ENCODE measurements around the gene PHACTR1.

Gene PHACTR1

GRCh38 chr6:13071550-13072345, 355.2 kb downstream of the PHACTR1 start:
- no peak for DNase-seq (ENCODE audit: low read depth in 2 of 2)

GRCh38 chr6:13072686-13073347, 356.2 kb downstream of the PHACTR1 start:
- no peak for DNase-seq (ENCODE audit: low read depth in 2 of 2)

- DNase-seq (ENCODE audit: low read depth in 2 of 2): no peak
Measured at GRCh38 chr6:13074415-13075140, 358.0 kb downstream of the PHACTR1 start.

- DNase-seq (ENCODE audit: low read depth in 2 of 2): no peak
Measured at GRCh38 chr6:13075141-13075845, 358.7 kb downstream of the PHACTR1 start.

GRCh38 chr6:13076575-13076974, 360.0 kb downstream of the PHACTR1 start:
- DNase-seq (ENCODE audit: low read depth in 2 of 2): no peak

- no peak for DNase-seq (ENCODE audit: low read depth in 2 of 2)
Measured at GRCh38 chr6:13077117-13077516, 360.6 kb downstream of the PHACTR1 start.

DNA sequence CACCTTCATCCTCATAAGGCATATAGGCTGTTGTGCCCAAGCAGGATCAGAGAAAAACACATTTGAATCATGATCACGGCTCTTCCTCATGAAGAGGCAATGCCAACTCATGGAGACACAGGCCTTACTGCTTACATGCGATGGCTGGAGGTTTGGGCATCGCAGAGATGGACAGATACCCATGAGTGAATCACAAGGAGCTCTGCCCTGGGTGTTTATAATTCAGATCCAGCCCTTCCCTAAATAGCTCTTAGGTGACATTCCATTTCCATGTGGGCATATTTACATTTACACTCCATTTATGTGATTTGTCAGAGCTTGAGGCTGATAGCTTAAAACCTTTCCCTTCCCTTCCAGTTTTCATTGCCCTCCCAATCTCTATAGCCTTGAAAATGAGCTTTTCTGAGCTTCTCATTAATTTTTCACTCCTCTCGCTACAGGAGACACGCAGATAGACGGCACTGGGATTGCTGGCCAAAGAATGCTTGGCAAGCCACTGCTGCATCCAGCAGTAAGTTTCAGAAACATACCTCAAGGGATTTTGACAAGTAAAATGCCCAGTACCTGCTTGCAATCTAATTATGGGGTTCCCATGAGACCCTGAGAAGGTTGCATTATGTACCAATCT, 362.6 kb downstream of the PHACTR1 start:
- DNase-seq (ENCODE audit: low read depth in 2 of 2): no peak

DNA sequence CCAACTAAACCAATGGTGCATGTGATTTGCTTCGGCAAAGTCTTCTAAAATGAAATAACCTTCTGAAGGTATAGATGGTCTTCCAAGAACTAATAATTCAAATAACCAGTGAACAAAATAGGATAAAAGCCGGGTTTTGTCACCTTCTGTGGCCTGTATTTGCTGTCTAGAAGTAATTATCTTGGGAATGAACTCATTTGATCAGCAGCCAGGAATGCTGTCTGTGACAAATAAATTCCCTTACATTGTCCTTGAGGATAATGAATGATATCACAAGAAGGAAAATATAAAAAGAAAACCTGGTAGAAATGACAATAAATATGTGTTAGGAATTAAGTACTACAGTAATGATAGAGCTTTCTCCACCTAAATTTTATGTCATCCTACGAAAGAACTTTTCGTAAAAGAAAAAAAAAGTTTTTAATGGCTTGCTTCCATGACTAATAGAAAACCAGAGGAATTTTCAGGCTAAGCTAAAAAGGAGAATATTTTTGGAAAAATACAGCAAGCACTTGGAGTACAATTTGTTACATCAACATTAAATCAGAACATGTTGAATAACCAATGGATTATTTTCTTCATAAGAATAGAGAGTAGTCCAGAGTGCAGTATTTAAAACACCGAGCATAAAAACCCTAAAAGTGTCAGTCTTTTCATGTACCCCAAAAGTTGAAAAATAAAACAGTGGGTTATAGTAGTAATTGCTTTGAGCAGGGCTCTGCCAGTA, 364.1 kb downstream of the PHACTR1 start:
- DNase-seq (ENCODE audit: low read depth in 2 of 2): no peak

GRCh38 chr6:13081189-13081563, 364.6 kb downstream of the PHACTR1 start:
- DNase-seq (ENCODE audit: low read depth in 2 of 2): no peak

DNA sequence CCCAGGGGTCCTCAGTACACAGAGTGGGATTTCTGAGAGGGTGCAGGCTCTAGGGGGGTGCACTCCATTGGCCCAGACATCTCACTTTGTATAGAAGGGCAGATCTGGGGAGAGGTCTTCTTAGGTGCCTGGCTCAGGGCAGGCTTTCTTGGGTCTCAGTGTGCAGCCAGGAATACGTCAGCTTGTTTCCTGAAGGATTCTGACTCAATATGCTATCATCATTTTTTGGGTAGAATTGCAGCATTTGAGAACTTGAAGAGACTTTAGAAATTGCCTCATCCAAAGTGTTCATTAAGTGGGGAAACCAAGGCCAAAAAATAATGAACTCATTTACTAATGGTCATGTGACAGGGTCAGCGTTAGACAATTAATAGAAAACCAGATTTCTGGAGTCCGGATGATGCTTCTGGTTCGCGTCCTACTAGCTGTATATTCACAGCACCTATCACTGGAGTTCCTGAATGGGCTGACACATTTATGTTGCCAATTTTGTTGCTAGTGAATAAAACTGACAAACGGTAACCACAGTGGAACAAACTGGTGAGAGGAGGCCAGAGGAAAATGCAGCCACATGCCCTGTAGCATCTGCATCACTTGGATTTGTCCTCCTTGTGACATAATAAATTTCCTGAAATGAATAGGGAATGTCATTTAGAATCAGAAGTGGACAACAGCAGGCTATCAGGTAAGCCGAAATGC, 372.9 kb downstream of the PHACTR1 start:
- no peak for DNase-seq (ENCODE audit: low read depth in 2 of 2)

- no peak for DNase-seq (ENCODE audit: low read depth in 2 of 2)
Measured at GRCh38 chr6:13091192-13091591, 374.6 kb downstream of the PHACTR1 start.

GRCh38 chr6:13094781-13095425, 378.3 kb downstream of the PHACTR1 start:
- DNase-seq (ENCODE audit: low read depth in 2 of 2): no peak

DNA sequence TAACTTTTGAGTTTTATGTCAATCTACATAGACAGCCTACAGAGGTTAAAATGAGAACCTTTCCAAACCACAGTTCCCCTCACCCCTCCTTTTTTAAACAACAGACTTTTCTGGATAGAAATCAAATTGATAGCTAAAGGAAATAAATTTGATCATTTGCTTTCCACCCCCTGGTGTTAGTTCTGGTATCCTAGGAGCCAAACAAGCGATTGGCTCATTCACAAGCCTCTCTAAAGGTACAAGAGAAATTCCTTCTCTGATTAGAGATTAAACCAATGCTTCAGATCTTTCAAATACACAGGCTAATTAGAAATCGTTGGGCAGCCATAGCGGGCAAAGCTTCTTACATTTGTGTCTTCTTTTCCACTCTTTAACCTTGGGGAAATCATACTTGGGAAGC, 379.5 kb downstream of the PHACTR1 start:
- DNase-seq (ENCODE audit: low read depth in 2 of 2): no peak

- DNase-seq (ENCODE audit: low read depth in 2 of 2): no peak
Measured at GRCh38 chr6:13097454-13097853, 380.9 kb downstream of the PHACTR1 start.

DNA sequence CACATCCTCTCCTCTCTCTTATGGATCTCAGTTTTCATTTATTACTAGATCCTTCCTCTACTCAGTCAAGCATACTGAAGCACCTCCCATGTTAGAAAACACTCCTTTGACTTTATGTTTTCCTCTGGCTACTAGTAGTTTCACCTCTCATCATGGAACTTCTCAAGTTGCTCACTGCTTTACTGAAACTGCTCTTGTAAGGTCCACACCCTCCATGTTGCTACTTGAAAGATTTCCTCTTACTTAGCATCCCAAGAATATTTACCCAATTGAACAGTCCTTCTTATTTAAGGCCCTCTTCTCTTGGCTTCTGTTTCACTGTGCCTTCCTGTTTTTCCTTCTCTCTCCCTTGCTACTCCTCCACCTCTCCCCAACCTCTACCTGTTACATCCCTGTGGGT, 381.4 kb downstream of the PHACTR1 start:
- no peak for DNase-seq (ENCODE audit: low read depth in 2 of 2)

DNA sequence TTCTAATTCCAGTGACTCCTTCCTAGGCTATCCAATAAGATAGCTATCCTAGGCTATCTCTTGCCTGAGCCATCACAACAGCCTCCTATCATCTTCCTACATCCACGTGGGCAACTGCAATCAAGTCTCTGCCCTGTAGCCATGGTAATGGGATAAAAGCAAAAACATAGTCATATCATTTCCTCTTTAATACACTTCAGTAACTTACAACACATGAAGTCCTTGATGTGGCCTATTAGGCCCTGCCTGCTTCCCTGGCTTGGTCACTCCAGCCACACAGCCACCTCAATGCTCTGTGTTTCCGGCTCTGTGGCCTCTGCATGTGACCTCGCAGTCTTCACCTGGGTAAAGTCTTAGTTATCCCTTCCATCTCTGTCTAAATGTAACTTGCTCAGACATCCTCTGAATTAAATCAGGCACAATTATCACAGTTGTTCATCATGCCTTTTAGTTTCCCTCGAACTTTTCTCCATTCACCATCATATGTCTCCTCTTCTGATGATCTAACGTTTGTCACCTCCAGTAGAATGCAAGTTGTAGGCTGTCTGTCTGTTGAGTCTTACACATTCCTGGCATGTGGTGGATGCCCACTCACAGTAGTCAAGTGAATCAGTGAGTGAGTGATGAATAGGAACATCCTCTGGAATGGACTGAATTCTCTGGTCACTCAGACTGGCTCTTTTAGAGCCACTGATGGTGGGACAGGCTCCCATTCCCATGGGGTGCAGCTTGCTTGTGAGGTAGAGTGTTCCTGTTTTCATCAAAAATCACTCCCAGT, 382.4 kb downstream of the PHACTR1 start:
- DNase-seq (ENCODE audit: low read depth in 2 of 2): no peak

GRCh38 chr6:13099771-13100170, 383.2 kb downstream of the PHACTR1 start:
- DNase-seq (ENCODE audit: low read depth in 2 of 2): no peak

DNA sequence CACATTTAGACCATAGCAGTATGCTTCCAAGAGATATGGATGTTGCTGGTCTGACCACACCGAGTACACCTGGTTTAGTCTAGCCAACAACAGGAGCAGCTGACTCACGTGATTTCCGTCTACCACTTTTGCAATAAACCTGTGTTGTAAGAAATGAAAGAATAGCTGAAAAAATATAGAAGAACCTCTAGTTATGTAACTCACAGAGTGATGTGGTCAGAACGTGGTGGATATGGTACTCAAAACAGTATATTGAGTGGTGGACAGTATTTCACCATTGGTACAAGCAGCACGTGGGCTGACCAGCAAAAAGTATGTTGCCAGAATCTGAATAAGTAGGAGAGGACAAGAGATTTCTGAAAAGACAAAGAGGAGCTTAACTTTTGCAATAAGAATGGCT, 384.8 kb downstream of the PHACTR1 start:
- DNase-seq (ENCODE audit: low read depth in 2 of 2): no peak

GRCh38 chr6:13101985-13102384, 385.4 kb downstream of the PHACTR1 start:
- no peak for DNase-seq (ENCODE audit: low read depth in 2 of 2)
